ENCODE measurements around the gene GCLC. TPM values are rescaled to one million over a fixed set of nuclear protein-coding genes. Genes with fewer than 3 reads are reported as not detected.

The GCLC gene
- total RNA-seq, 1 experiment from 2014 or later = 33.5 TPM

DNA sequence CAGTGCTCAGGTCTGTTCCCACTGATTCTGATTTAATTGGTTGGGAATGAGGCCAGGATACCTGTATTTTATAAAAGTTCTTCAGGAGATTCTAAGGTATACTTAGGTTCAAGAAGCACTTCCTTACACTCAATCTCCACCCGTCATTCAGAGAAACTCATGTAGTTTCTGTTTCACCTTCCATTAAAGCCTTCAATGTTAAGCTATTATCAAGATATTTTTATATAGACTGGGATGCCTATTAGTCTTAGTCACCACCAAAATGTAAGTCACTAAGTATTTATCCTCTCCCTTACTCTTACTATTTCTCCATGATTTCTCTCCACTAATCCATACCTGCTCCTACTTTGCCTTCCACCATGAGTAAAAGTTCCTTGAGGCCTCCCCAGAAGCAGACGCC lies 38.1 kb upstream of the GCLC start:
- no peak for DNase-seq (ENCODE audit: low spot score)
- BruUV-seq (replicated peaks) = no TSS peak

DNA sequence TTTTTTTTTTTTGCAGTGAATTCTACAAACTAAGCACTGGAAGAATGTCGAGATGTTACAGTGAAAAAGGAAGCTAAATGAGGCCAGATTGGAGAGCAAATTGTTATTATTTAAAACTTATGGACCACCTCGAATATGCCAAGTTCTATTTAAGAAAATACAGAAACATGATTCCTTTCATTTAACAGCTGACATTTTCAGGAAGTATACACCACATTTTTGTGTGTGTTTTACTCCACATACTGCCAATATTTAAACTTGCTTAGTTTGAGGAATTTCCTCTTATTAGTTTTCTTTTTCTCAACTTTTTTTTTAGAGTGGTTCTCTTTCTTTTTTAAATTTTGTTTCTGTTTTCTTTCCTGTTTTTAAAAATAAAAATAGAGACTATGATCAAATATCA lies 37.0 kb upstream of the GCLC start:
- CTCF ChIA-PET = no interaction called here

More for the DNA sequence above, 38.1 kb upstream of the GCLC start:
- TF ChIP-seq, protein P1, sequence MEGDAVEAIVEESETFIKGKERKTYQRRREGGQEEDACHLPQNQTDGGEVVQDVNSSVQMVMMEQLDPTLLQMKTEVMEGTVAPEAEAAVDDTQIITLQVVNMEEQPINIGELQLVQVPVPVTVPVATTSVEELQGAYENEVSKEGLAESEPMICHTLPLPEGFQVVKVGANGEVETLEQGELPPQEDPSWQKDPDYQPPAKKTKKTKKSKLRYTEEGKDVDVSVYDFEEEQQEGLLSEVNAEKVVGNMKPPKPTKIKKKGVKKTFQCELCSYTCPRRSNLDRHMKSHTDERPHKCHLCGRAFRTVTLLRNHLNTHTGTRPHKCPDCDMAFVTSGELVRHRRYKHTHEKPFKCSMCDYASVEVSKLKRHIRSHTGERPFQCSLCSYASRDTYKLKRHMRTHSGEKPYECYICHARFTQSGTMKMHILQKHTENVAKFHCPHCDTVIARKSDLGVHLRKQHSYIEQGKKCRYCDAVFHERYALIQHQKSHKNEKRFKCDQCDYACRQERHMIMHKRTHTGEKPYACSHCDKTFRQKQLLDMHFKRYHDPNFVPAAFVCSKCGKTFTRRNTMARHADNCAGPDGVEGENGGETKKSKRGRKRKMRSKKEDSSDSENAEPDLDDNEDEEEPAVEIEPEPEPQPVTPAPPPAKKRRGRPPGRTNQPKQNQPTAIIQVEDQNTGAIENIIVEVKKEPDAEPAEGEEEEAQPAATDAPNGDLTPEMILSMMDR (conservative IDR thresholded peaks at IDR 0.05; ENCODE audit: low read depth, low read length) = no peak
- no peak for TF ChIP-seq EZH2 (IDR thresholded peaks at IDR 0.05; ENCODE audit: borderline replicate concordance, low read depth, low read length, poor library complexity, severe bottlenecking)
- Histone ChIP-seq H3K36me3 (ENCODE audit: insufficient read depth, low read length, poor library complexity, severe bottlenecking) (no peaks in the 10 kb centered on the region), H3K27ac (ENCODE audit: low read depth, low read length, poor library complexity, severe bottlenecking) (no peak overlapping the region), H3K27me3 (replicated peaks; ENCODE audit: insufficient read depth, low read depth, low read length, poor library complexity) (no peaks in the 10 kb centered on the region), H3K4me1 (ENCODE audit: insufficient read depth, low read length, poor library complexity, severe bottlenecking) (peaks cover 3% of the 10 kb centered on the region), H3K4me3 (ENCODE audit: low read depth, low read length, poor library complexity, severe bottlenecking) (no peak overlapping the region), H3K9me3 (ENCODE audit: low read depth, low read length, poor library complexity, severe bottlenecking) (no peaks in the 10 kb centered on the region)
- intact Hi-C loops (cut with micrococcal nuclease; ENCODE audit: unreplicated experiment) = no loop called here
- ChIA-PET CTCF (interaction anchor here (0.5 kb wide), 1 partner anchor 21 kb away, joined by 3 read pairs; no protein-coding TSS in a partner anchor), POLR2A (ENCODE audit: low non-redundant PET) (no interaction called here)

DNA sequence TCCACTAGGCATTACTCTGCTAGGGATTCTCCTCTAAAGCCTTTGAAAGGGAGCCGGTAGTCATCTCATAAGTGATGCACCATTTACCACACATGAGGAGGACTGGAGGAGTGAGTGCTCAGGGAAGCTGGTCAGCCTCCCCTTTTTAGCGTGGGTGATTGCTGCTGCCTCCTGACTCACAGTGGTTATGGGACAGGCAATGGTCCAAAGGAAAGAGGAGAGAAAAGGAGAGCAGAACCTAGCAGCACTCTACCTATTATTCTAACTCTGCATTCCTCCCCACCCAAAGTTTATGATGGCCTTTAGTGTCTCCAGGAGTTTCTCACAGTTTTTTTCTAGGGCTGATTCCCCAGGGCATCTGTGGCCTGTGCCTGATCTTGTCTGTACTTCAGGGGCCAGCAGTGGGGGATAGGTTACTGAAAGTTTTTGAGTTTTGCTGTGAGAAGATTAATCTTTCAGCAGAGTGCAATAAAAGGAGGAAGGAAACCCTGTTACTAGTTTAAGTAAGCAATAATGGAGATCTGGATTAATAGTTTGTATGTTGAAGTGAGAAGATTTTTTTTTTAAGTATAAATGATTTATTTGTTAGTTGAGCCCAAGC lies 36.4 kb upstream of the GCLC start:
- intact Hi-C loops (cut with micrococcal nuclease; ENCODE audit: unreplicated experiment) = no loop called here
- H3K9me3 ChIP-seq (ENCODE audit: low read depth, low read length, poor library complexity, severe bottlenecking) = no peaks in the 10 kb centered on the region
- no peak for TF ChIP-seq EZH2 (IDR thresholded peaks at IDR 0.05; ENCODE audit: borderline replicate concordance, low read depth, low read length, poor library complexity, severe bottlenecking)
- TF ChIP-seq, protein P1 (conservative IDR thresholded peaks at IDR 0.05; ENCODE audit: low read depth, low read length) = no peak
- DNase-seq (ENCODE audit: low spot score) = no peak
- no peak overlapping the region for H3K27ac ChIP-seq (ENCODE audit: low read depth, low read length, poor library complexity, severe bottlenecking)
- H3K4me1 ChIP-seq (ENCODE audit: insufficient read depth, low read length, poor library complexity, severe bottlenecking) = peaks cover 3% of the 10 kb centered on the region
- no TSS peak for BruUV-seq (replicated peaks)
- ChIA-PET CTCF (no interaction called here), POLR2A (ENCODE audit: low non-redundant PET) (no interaction called here)
- H3K27me3 ChIP-seq (replicated peaks; ENCODE audit: insufficient read depth, low read depth, low read length, poor library complexity) = no peaks in the 10 kb centered on the region
- no peak overlapping the region for H3K4me3 ChIP-seq (ENCODE audit: low read depth, low read length, poor library complexity, severe bottlenecking)
- no peaks in the 10 kb centered on the region for H3K36me3 ChIP-seq (ENCODE audit: insufficient read depth, low read length, poor library complexity, severe bottlenecking)

More for the DNA sequence above, 37.0 kb upstream of the GCLC start:
- Histone ChIP-seq H3K27ac (ENCODE audit: low read depth, low read length, poor library complexity, severe bottlenecking) (no peak overlapping the region), H3K9me3 (ENCODE audit: low read depth, low read length, poor library complexity, severe bottlenecking) (no peaks in the 10 kb centered on the region), H3K36me3 (ENCODE audit: insufficient read depth, low read length, poor library complexity, severe bottlenecking) (no peaks in the 10 kb centered on the region), H3K27me3 (replicated peaks; ENCODE audit: insufficient read depth, low read depth, low read length, poor library complexity) (no peaks in the 10 kb centered on the region), H3K4me1 (ENCODE audit: insufficient read depth, low read length, poor library complexity, severe bottlenecking) (peaks cover 3% of the 10 kb centered on the region), H3K4me3 (ENCODE audit: low read depth, low read length, poor library complexity, severe bottlenecking) (no peak overlapping the region)
- BruUV-seq (replicated peaks) = no TSS peak
- intact Hi-C loops (cut with micrococcal nuclease; ENCODE audit: unreplicated experiment) = no loop called here
- TF ChIP-seq EZH2 (IDR thresholded peaks at IDR 0.05; ENCODE audit: borderline replicate concordance, low read depth, low read length, poor library complexity, severe bottlenecking) = no peak
- TF ChIP-seq, protein P1 (conservative IDR thresholded peaks at IDR 0.05; ENCODE audit: low read depth, low read length) = no peak
- no peak for DNase-seq (ENCODE audit: low spot score)
- POLR2A ChIA-PET (ENCODE audit: low non-redundant PET) = no interaction called here

All from A673 (cell line).